Measurements from ENCODE around the gene DGKI.

DNA sequence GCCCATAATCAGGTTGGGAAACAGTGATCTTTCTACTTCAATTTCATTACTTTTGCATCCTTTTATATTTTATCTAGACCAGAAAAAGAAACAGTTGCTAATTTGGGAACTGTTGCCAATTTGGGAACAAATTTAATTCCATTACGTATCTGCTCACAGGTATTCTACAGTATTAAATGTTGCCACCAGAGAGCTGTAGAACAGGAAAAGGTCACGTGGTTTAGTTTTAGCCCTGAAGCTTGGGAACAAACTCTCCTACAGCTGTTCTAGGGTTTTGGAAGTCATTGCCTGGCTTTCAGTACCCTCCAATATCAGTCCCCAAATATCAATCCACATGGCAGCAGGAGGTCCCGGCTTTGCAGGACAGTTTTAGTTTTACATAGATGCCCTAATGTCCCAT lies 172.7 kb downstream of the DGKI start:
- TF ChIP-seq ESRRA (CRISPR knock-in tag; IDR thresholded peaks at IDR 0.05; ENCODE audit: low read depth) (no peak), KAT8 (CRISPR knock-in tag; IDR thresholded peaks at IDR 0.05) (no peak), SAP130 (CRISPR knock-in tag; IDR thresholded peaks at IDR 0.05; ENCODE audit: low read depth) (no peak), TP53 (CRISPR knock-in tag; conservative IDR thresholded peaks at IDR 0.05) (no peak), E2F1 (CRISPR knock-in tag; IDR thresholded peaks at IDR 0.05) (no peak), CTCF (CRISPR knock-in tag; IDR thresholded peaks at IDR 0.05) (no peak), ZNF224 (CRISPR knock-in tag; IDR thresholded peaks at IDR 0.05) (no peak), ZZZ3 (CRISPR knock-in tag; IDR thresholded peaks at IDR 0.05; ENCODE audit: borderline replicate concordance) (no peak), GABPB1 (CRISPR knock-in tag; IDR thresholded peaks at IDR 0.05) (no peak), THAP11 (CRISPR knock-in tag; IDR thresholded peaks at IDR 0.05) (no peak)
